ENCODE measurements around the gene ROR1. TPM values are rescaled to one million over a fixed set of nuclear protein-coding genes. Genes with fewer than 3 reads are reported as not detected.

ROR1 gene
- total RNA-seq, 6 experiments from 2014 or later: 0.04 to 0.58 (median 0.37) TPM

DNA sequence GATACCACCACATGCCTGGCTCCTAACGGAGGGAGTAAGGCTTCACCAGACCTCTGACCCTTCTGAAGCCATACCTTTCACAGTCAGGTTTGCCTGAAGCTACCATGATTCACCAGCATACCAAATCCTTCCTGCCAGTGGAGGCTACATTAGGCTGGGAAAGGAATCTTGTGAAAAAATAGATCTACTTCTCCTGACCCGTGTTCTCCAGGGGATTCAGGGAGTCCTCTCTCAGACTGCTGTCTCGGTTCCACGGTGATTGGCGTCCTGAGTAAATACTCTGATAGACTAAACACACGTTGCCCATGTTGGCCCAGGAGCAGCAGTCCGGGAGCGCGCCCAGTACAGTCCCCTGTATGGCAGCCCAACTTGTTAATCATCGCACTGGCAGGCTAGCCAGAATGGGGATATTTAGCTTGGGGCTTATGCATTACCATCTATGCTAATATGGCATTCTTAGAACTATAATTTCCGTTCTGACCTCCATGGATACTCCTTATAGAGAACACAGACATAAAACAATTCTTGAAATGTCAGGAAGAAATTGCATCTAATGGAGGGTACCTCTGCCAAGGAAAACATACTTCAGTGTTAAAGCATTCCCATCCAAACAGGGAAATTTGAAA, 173.2 kb downstream of the ROR1 start:
- DNase-seq: no peak
- no peak overlapping the region for H3K27ac ChIP-seq

DNA sequence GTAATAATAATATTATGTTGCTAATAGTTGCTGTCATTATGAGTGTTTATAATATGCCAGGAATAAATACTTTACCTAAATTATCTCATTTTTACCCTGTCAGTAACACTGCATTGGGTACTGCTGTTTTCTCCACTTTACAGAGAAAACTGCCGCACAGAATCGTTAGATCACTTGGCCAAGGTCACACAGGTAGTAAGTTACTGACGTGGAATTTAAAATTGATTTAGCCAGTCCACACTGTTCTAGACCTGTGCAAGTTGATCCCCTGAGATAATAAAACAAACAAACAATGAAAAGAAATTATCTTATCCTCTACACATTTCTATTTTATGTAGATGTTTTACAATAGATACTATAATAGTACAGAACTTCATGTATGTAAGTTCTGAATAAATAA, 174.1 kb downstream of the ROR1 start:
- 45% methylated on average over 3 of the region's 3 CpGs for WGBS (ENCODE audit: insufficient coverage, low coverage, low lambda C conversion rate, missing lambda C conversion rate)
- peak in 1 of 4 donors; percentile 25 for ATAC-seq
- H3K9me3 ChIP-seq: no peaks in the 10 kb centered on the region

More for the DNA sequence above, 173.2 kb downstream of the ROR1 start:
- Histone ChIP-seq H3K27me3 (no peaks in the 10 kb centered on the region), H3K4me3 (no peak overlapping the region), H3K4me1 (no peaks in the 10 kb centered on the region), H3K36me3 (no peaks in the 10 kb centered on the region), H3K9me3 (no peaks in the 10 kb centered on the region)
- intact Hi-C loops (cut with DNase I): no loop called here
- TF ChIP-seq POLR2A (IDR thresholded peaks at IDR 0.05): no peak
- TF ChIP-seq, protein P1, sequence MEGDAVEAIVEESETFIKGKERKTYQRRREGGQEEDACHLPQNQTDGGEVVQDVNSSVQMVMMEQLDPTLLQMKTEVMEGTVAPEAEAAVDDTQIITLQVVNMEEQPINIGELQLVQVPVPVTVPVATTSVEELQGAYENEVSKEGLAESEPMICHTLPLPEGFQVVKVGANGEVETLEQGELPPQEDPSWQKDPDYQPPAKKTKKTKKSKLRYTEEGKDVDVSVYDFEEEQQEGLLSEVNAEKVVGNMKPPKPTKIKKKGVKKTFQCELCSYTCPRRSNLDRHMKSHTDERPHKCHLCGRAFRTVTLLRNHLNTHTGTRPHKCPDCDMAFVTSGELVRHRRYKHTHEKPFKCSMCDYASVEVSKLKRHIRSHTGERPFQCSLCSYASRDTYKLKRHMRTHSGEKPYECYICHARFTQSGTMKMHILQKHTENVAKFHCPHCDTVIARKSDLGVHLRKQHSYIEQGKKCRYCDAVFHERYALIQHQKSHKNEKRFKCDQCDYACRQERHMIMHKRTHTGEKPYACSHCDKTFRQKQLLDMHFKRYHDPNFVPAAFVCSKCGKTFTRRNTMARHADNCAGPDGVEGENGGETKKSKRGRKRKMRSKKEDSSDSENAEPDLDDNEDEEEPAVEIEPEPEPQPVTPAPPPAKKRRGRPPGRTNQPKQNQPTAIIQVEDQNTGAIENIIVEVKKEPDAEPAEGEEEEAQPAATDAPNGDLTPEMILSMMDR (IDR thresholded peaks at IDR 0.05): no peak
- 46% methylated on average over 8 of the region's 11 CpGs for WGBS (ENCODE audit: insufficient coverage, low coverage, low lambda C conversion rate, missing lambda C conversion rate)
- ATAC-seq: no peak

DNA sequence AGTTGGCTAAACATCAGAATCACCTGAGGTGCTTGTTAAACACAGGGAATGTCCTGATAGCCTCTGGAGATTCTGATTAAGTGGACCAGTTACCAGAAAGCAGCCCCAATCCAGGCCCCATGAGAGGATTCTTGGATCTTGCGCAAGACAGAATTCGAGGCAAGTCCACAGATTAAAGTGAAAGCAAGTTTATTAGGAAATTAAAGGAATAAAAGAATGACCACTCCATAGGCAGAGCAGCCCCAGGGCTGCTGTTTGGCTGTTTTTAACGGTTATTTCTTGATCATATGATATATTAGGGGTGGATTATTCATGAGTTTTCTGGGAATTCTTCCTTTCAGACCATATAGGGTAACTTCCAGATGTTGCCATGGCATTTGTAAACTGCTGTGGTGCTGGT, 176.2 kb downstream of the ROR1 start:
- 49% methylated on average over 3 of the region's 3 CpGs for WGBS (ENCODE audit: insufficient coverage, low coverage, low lambda C conversion rate, missing lambda C conversion rate)
- no peak for ATAC-seq
- TF ChIP-seq POLR2A (IDR thresholded peaks at IDR 0.05): no peak
- TF ChIP-seq, protein P1 (IDR thresholded peaks at IDR 0.05): no peak
- Histone ChIP-seq H3K4me1 (no peaks in the 10 kb centered on the region), H3K27me3 (no peaks in the 10 kb centered on the region), H3K9me3 (no peaks in the 10 kb centered on the region), H3K36me3 (no peaks in the 10 kb centered on the region), H3K4me3 (no peak overlapping the region), H3K27ac (no peak overlapping the region)
- DNase-seq: no peak
- intact Hi-C loops (cut with DNase I): no loop called here

More for the DNA sequence above, 174.1 kb downstream of the ROR1 start:
- H3K27me3 ChIP-seq: no peaks in the 10 kb centered on the region
- no peaks in the 10 kb centered on the region for H3K4me1 ChIP-seq
- no peak for DNase-seq
- TF ChIP-seq, protein P1 (IDR thresholded peaks at IDR 0.05): no peak
- no peak for TF ChIP-seq POLR2A (IDR thresholded peaks at IDR 0.05)
- H3K27ac ChIP-seq: no peak overlapping the region
- H3K36me3 ChIP-seq: no peaks in the 10 kb centered on the region
- H3K4me3 ChIP-seq: no peak overlapping the region
- intact Hi-C loops (cut with DNase I): no loop called here

DNA sequence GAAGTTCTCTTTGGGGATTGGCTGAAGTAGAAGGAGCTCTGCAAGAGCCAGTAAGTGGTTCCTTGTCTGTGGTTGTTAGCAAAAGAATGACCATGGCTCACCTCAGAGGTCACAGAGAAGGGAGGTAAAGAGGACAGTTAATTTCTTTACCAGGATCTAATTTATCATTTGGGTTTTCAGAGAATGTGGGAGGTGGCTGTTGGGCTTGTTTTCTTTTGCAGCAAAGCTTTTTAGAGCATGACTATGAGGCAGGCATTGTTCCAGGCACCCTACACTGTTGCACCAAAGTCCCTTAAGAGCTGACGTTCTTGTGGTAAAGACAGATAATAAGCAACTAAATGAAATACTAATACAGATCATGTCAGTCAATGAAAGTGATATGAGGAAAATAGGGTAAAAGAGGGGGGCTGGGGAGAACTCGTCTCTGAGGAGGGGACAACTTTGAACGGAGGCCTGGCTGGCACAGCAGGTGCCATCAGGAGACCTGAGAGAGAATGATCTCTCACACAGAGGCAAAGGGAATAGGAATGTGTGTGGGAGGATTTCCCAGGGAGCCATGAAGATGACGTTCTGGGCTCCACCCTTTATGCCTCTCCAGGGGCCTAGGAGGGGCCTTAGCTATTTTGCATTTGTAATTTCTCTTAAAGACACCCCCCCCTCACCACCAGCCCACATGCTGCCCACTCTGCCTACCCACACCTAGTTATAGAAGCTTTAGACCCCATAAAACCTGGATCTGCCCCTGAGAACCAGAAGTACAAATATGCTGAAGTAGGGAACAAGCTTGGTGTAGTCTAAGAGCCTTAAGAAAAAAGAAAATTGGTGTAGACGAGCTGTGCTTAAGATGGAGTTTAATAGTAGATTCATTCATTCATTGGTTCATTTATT, 177.5 kb downstream of the ROR1 start:
- DNase-seq (no peak), ATAC-seq (no peak)
- TF ChIP-seq POLR2A (IDR thresholded peaks at IDR 0.05): no peak
- TF ChIP-seq, protein P1 (IDR thresholded peaks at IDR 0.05): no peak
- Histone ChIP-seq H3K27ac (no peak overlapping the region), H3K4me1 (no peaks in the 10 kb centered on the region), H3K27me3 (no peaks in the 10 kb centered on the region), H3K36me3 (no peaks in the 10 kb centered on the region), H3K9me3 (no peaks in the 10 kb centered on the region), H3K4me3 (no peak overlapping the region)
- intact Hi-C loops (cut with DNase I): no loop called here
- WGBS (ENCODE audit: insufficient coverage, low coverage, low lambda C conversion rate, missing lambda C conversion rate): 60% methylated on average over 5 of the region's 5 CpGs

Data from right lobe of liver (tissue), 6 donors.